Breast epithelium (tissue), 4 donors: Measurements from ENCODE around the gene DENND4B. TPM values are rescaled to one million over a fixed set of nuclear protein-coding genes. Genes with fewer than 3 reads are reported as not detected.

ENCODE experiments used
- DNase-seq, 2 donors: peaks; one replicate each; pipeline ENCODE4 v3.0.0-alpha.2; 2019; ENCODE audit warnings: low spot score in 2 of 2
- H3K27ac ChIP-seq, 2 donors: fragments of 200-600 bp; sonication (generic) in 1 of 2; one replicate each; pipeline ENCODE4 v1.5.1; 2016 to 2019; ENCODE audit warnings: mild to moderate bottlenecking in 1 of 2
- H3K27me3 ChIP-seq, 2 donors: fragments of 200-600 bp; sonication (generic) in 1 of 2; one replicate each; pipeline versions ENCODE4 v1.5.1 to v1.6.0; 2017 to 2019; ENCODE audit warnings: control low read depth in 1 of 2, mild to moderate bottlenecking in 1 of 2
- H3K36me3 ChIP-seq: fragments of 200-600 bp; one replicate; pipeline ENCODE4 v1.5.1; 2019
- H3K4me1 ChIP-seq, 2 donors: fragments of 200-600 bp; sonication (generic); one replicate each; pipeline ENCODE4 v1.5.1; 2016 to 2019; ENCODE audit warnings: control low read depth in 1 of 2
- H3K4me3 ChIP-seq, 3 donors: fragments of 200-600 bp; sonication (generic); 1 replicate in 2 of 3; 2 replicates in 1 of 3; pipeline ENCODE4 v1.5.1; 2016 to 2019; ENCODE audit warnings: mild to moderate bottlenecking in 3 of 3, moderate library complexity in 2 of 3
- H3K9me3 ChIP-seq, 2 donors: fragments of 200-600 bp; sonication (generic) in 1 of 2; one replicate each; pipeline ENCODE4 v1.5.1; 2016 to 2019; ENCODE audit warnings: control low read depth in 1 of 2
- POLR2A ChIP-seq: fragments of 450-650 bp; IDR thresholded peaks from one replicate; pipeline ENCODE4 v1.6.1; 2016; ENCODE audit warnings: antibody characterized with exemption, mild to moderate bottlenecking, moderate library complexity
- POLR2AphosphoS5 ChIP-seq, 3 donors: sonication (generic); formaldehyde crosslinking; IDR thresholded peaks; one replicate each; pipeline ENCODE4 v1.6.1; 2017; ENCODE audit warnings: antibody characterized with exemption in 3 of 3
- intact Hi-C: fragments of 100-400 bp; cut with DNase I; formaldehyde crosslinking; loops from one replicate; pipeline ENCODE4 v1.15.1; 2023; ENCODE audit warnings: low total_unique reads
- total RNA-seq, 3 donors: library from RNA; depleted of rRNA; stranded (reverse); fragments of >200 nt; gene quantifications; one replicate each; pipeline ENCODE4 v1.1.0, GENCODE V29; 2016
- TF ChIP-seq, protein P1 (sequence below), 3 donors: fragments of 450-650 bp; IDR thresholded peaks; one replicate each; pipeline ENCODE4 v1.5.1; 2016 to 2017; ENCODE audit warnings: antibody characterized with exemption in 3 of 3, mild to moderate bottlenecking in 3 of 3, moderate library complexity in 3 of 3

DENND4B gene
- total RNA-seq, 3 donors from 2014 or later, result 33.4 to 34.1 (median 33.8) TPM

DNA sequence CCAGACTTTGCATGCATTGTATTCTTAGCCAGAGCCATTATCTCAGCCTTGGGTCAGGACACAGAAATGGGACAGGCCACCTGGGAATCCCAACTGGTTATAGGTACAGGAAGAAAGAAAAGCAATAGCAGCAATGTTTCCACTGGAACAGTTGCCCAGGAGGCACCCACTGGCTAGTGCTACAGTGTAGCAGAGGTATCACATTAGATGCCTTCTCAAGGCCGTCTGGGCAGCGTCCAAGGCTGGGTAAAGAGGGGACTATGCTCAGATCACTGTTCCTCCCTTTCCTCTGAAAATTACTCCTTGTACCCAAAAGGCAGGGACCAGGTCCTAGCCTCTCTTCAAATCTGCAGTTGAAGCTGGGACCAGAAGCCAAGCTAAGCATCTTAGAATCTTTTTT, 23.8 kb upstream of the DENND4B start:
- Histone ChIP-seq H3K9me3 (no peaks in the 10 kb centered on the region), H3K4me1 (peaks cover 0 to 18% of the 10 kb centered on the region in 2 donors), H3K27me3 (no peaks in the 10 kb centered on the region), H3K36me3 (no peaks in the 10 kb centered on the region), H3K27ac (no peak overlapping the region), H3K4me3 (no peak overlapping the region)
- intact Hi-C loops, result loop anchor here (10.0 kb wide), 1 partner anchor 176 kb away; no protein-coding TSS in a partner anchor
- TF ChIP-seq POLR2AphosphoS5 (IDR thresholded peaks at IDR 0.05) (no peak), POLR2A (no peak)
- TF ChIP-seq, protein P1, sequence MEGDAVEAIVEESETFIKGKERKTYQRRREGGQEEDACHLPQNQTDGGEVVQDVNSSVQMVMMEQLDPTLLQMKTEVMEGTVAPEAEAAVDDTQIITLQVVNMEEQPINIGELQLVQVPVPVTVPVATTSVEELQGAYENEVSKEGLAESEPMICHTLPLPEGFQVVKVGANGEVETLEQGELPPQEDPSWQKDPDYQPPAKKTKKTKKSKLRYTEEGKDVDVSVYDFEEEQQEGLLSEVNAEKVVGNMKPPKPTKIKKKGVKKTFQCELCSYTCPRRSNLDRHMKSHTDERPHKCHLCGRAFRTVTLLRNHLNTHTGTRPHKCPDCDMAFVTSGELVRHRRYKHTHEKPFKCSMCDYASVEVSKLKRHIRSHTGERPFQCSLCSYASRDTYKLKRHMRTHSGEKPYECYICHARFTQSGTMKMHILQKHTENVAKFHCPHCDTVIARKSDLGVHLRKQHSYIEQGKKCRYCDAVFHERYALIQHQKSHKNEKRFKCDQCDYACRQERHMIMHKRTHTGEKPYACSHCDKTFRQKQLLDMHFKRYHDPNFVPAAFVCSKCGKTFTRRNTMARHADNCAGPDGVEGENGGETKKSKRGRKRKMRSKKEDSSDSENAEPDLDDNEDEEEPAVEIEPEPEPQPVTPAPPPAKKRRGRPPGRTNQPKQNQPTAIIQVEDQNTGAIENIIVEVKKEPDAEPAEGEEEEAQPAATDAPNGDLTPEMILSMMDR (IDR thresholded peaks at IDR 0.05), result no peak
- no peak for DNase-seq

- no peak for TF ChIP-seq POLR2AphosphoS5 (IDR thresholded peaks at IDR 0.05)
- no peak for TF ChIP-seq POLR2A
- H3K27ac ChIP-seq, result peak overlapping the region; percentile 83 to 88
Measured at GRCh38 chr1:153968972-153969371, 22.5 kb upstream of the DENND4B start.

GRCh38 chr1:153968408-153968807, 21.9 kb upstream of the DENND4B start:
- Histone ChIP-seq H3K9me3 (no peaks in the 10 kb centered on the region), H3K27me3 (no peaks in the 10 kb centered on the region), H3K27ac (peak overlapping the region; percentile 83 to 88), H3K4me1 (peaks cover 0 to 18% of the 10 kb centered on the region in 2 donors), H3K36me3 (no peaks in the 10 kb centered on the region), H3K4me3 (peak overlapping the region; percentile 58 to 72 (median 66))
- no peak for TF ChIP-seq POLR2AphosphoS5 (IDR thresholded peaks at IDR 0.05)
- no peak for TF ChIP-seq POLR2A
- TF ChIP-seq, protein P1 (IDR thresholded peaks at IDR 0.05), result no peak
- intact Hi-C loops, result no loop called here
- DNase-seq, result no peak

More at GRCh38 chr1:153968972-153969371, 22.5 kb upstream of the DENND4B start:
- no peaks in the 10 kb centered on the region for H3K36me3 ChIP-seq
- peak overlapping the region in 2 of 3 donors; percentile 66 to 72 for H3K4me3 ChIP-seq
- intact Hi-C loops, result no loop called here
- no peaks in the 10 kb centered on the region for H3K9me3 ChIP-seq
- no peaks in the 10 kb centered on the region for H3K27me3 ChIP-seq
- peaks cover 0 to 18% of the 10 kb centered on the region in 2 donors for H3K4me1 ChIP-seq
- no peak for DNase-seq

DNA sequence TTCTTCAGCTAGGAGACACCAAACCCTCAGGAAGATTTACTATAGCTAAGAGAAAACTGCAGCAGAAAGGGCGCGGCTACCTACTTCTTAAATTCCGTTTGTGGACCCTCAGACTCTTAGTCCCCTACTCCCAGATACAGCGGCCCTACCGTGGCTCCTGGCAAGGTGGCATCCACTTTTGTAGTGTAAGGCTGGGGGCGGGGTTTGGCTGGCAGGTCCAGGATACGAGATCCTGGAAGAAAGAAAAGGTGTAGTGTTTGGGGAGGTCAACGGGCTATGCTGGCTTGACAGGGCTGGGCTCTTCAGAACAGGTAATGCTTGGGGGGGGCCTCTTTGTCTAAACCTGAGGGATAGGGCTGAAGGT, 21.5 kb upstream of the DENND4B start:
- peak overlapping the region; percentile 83 to 88 for H3K27ac ChIP-seq
- no peaks in the 10 kb centered on the region for H3K27me3 ChIP-seq
- peaks cover 0 to 18% of the 10 kb centered on the region in 2 donors for H3K4me1 ChIP-seq
- no peaks in the 10 kb centered on the region for H3K36me3 ChIP-seq
- H3K9me3 ChIP-seq, result no peaks in the 10 kb centered on the region
- peak; percentile 72 to 85 for DNase-seq
- H3K4me3 ChIP-seq, result peak overlapping the region; percentile 58 to 72 (median 66)
- intact Hi-C loops, result no loop called here
- TF ChIP-seq POLR2AphosphoS5 (IDR thresholded peaks at IDR 0.05), result no peak
- TF ChIP-seq POLR2A, result peak; percentile 31

GRCh38 chr1:153967107-153967999, 20.8 kb upstream of the DENND4B start, which contains the start of gene CREB3L4:
Gene CREB3L4, plus strand, starts transcription at chr1:153967902. Its CDS starts 624 bp downstream, at chr1:153968526.
- peak; percentile 91 to 93 for DNase-seq
- TF ChIP-seq, protein P1 (IDR thresholded peaks at IDR 0.05), result peak in 2 of 3 donors; percentile 25 to 41
- TF ChIP-seq POLR2A (peak; percentile 77), POLR2AphosphoS5 (IDR thresholded peaks at IDR 0.05) (peak; percentile 65 to 90 (median 74))
- Histone ChIP-seq H3K4me1 (peaks cover 0 to 18% of the 10 kb centered on the region in 2 donors), H3K4me3 (peak within 1 kb of the TSS; percentile 58 to 72 (median 66)), H3K27ac (peak within 1 kb of the TSS; percentile 83 to 88), H3K9me3 (no peaks in the 10 kb centered on the region), H3K27me3 (no peaks in the 10 kb centered on the region), H3K36me3 (no peaks in the 10 kb centered on the region)
- intact Hi-C loops, result no loop called here
